Activated B cell treated with CpG ODN at 0.5 μM for 24 hours (primary cell): ENCODE measurements around the gene RPL23. TPM values are rescaled to one million over a fixed set of nuclear protein-coding genes. Genes with fewer than 3 reads are reported as not detected.

Source experiments
- ATAC-seq: fragments of 200-7000 bp; cut with Tn5 transposase; one replicate; pipeline ENCODE4 v1.10.0; 2021; ENCODE audit warnings: low read depth, mild to moderate bottlenecking, moderate library complexity
- CTCF ChIA-PET: fragments of 350-600 bp; sonication (Branson Sonifier 250); formaldehyde crosslinking; loops from one replicate; lab custom pipeline; 2021; ENCODE audit warnings: antibody characterized with exemption; lab: Charles Lee
- POLR2A ChIA-PET: fragments of 350-600 bp; sonication (Branson Sonifier 250); formaldehyde crosslinking; loops from one replicate; lab custom pipeline; 2021; ENCODE audit warnings: antibody characterized with exemption; lab: Charles Lee
- DNase-seq: peaks from one replicate; pipeline ENCODE4 v3.0.0; 2022
- H3K27ac Mint-ChIP-seq: one replicate; pipeline ENCODE4 v1.8.0; 2020; ENCODE audit warnings: mixed read lengths
- H3K27me3 Mint-ChIP-seq: one replicate; pipeline ENCODE4 v1.8.0; 2021; ENCODE audit warnings: mixed read lengths
- H3K36me3 Mint-ChIP-seq: one replicate; pipeline ENCODE4 v1.8.0; 2021; ENCODE audit warnings: low read depth, mixed read lengths
- H3K4me1 Mint-ChIP-seq: one replicate; pipeline ENCODE4 v1.8.0; 2021; ENCODE audit warnings: mixed read lengths
- H3K4me3 Mint-ChIP-seq: one replicate; pipeline ENCODE4 v1.8.0; 2020; ENCODE audit warnings: mild to moderate bottlenecking, mixed read lengths
- H3K9me3 Mint-ChIP-seq: one replicate; pipeline ENCODE4 v1.8.0; 2020; ENCODE audit warnings: mixed read lengths
- intact Hi-C: fragments of 100-400 bp; cut with micrococcal nuclease; formaldehyde crosslinking; loops from one replicate; pipeline ENCODE4 v1.15.1; 2024
- total RNA-seq: library from RNA; stranded (reverse); gene quantifications from 2 replicates; pipeline ENCODE4 v1.2.3, GENCODE V29; 2022
- TF ChIP-seq, protein P1 (sequence below): fragments of 200-600 bp; IDR thresholded peaks from one replicate; pipeline ENCODE4 v1.8.0; 2022; ENCODE audit warnings: antibody characterized with exemption, mild to moderate bottlenecking

Gene RPL23
- total RNA-seq, 1 donor from 2014 or later: 2,652 TPM

GRCh38 chr17:38874505-38875400, 21.2 kb upstream of the RPL23 start:
- Mint-ChIP-seq H3K4me3 (no peak overlapping the region), H3K36me3 (peaks cover 39% of the 10 kb centered on the region), H3K27me3 (no peaks in the 10 kb centered on the region), H3K4me1 (peaks cover 82% of the 10 kb centered on the region), H3K27ac (peak overlapping the region; percentile 56), H3K9me3 (no peaks in the 10 kb centered on the region)
- ChIA-PET CTCF (no interaction called here), POLR2A (interaction anchor here (0.7 to 9.2 kb wide), 4 partner anchors 16 to 25 kb away, joined by 4 to 370 read pairs (median 130); partner anchors contain the start of gene RPL23)
- DNase-seq (no peak), ATAC-seq (no peak)
- TF ChIP-seq, protein P1, sequence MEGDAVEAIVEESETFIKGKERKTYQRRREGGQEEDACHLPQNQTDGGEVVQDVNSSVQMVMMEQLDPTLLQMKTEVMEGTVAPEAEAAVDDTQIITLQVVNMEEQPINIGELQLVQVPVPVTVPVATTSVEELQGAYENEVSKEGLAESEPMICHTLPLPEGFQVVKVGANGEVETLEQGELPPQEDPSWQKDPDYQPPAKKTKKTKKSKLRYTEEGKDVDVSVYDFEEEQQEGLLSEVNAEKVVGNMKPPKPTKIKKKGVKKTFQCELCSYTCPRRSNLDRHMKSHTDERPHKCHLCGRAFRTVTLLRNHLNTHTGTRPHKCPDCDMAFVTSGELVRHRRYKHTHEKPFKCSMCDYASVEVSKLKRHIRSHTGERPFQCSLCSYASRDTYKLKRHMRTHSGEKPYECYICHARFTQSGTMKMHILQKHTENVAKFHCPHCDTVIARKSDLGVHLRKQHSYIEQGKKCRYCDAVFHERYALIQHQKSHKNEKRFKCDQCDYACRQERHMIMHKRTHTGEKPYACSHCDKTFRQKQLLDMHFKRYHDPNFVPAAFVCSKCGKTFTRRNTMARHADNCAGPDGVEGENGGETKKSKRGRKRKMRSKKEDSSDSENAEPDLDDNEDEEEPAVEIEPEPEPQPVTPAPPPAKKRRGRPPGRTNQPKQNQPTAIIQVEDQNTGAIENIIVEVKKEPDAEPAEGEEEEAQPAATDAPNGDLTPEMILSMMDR: no peak
- intact Hi-C loops: no loop called here

GRCh38 chr17:38873640-38874380, 20.3 kb upstream of the RPL23 start:
- Mint-ChIP-seq H3K36me3 (peaks cover 40% of the 10 kb centered on the region), H3K27me3 (no peaks in the 10 kb centered on the region), H3K27ac (peak overlapping the region; percentile 46), H3K4me1 (peaks cover 83% of the 10 kb centered on the region), H3K9me3 (no peaks in the 10 kb centered on the region), H3K4me3 (no peak overlapping the region)
- TF ChIP-seq, protein P1: no peak
- ChIA-PET POLR2A (interaction anchor here (1.0 to 9.2 kb wide), 3 partner anchors 23 to 49 kb away, joined by 4 to 370 read pairs (median 256); partner anchors contain the start of genes CWC25 and RPL23), CTCF (no interaction called here)
- DNase-seq: no peak
- intact Hi-C loops: no loop called here
- no peak for ATAC-seq

DNA sequence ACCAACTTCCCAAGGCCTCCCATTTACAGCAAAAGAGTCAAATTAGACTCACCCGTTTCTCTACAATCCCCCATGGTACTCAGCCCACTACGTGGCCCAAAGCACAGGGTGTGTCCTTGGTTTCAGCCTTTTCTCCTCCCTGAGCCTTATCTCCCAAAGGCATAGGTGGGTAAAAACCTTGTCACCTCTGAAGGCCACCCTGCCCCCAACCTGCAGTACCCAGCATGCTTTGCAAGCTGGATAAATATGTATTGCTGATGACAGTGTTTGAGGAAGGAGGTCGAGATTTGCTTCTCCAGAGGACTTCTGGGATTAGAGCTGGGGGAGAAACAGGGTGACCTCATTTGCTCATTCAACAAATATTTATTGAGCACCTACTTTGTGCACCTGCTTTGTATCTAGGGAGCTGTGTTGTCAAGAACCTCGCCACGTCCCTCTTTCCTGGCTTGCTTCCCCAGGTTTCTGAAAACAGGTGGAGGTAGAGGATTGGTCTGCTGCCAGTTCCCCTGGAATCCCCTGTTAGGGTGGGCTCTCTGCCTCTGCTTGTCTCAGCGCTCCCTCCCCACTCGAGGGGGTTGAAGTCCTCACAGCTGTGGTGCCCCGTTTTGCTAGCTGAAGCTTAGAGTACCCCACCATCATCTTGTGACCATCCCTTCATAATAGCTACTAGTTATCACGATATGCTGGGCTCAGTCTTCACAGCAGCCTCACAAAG, 19.3 kb upstream of the RPL23 start:
- DNase-seq (no peak), ATAC-seq (no peak)
- intact Hi-C loops: no loop called here
- TF ChIP-seq, protein P1: no peak
- ChIA-PET CTCF (interaction anchor here (1.3 to 6.4 kb wide), 4 partner anchors 11 to 280 kb away, joined by 3 to 33 read pairs (median 20); no protein-coding TSS in a partner anchor), POLR2A (interaction anchor here (0.6 to 9.2 kb wide), 5 partner anchors 22 to 79 kb away, joined by 3 to 370 read pairs (median 4); partner anchors contain the start of genes CWC25 and RPL23)
- H3K36me3 Mint-ChIP-seq: peaks cover 30% of the 10 kb centered on the region
- H3K4me1 Mint-ChIP-seq: peaks cover 84% of the 10 kb centered on the region
- peak overlapping the region; percentile 85 for H3K27ac Mint-ChIP-seq
- H3K9me3 Mint-ChIP-seq: no peaks in the 10 kb centered on the region
- no peaks in the 10 kb centered on the region for H3K27me3 Mint-ChIP-seq
- peak overlapping the region; percentile 35 for H3K4me3 Mint-ChIP-seq

GRCh38 chr17:38872027-38872511, 18.5 kb upstream of the RPL23 start:
- DNase-seq (no peak), ATAC-seq (no peak)
- Mint-ChIP-seq H3K27me3 (peaks cover 2% of the 10 kb centered on the region), H3K4me3 (peak overlapping the region; percentile 99), H3K4me1 (peaks cover 82% of the 10 kb centered on the region), H3K27ac (peak overlapping the region; percentile 85), H3K9me3 (no peaks in the 10 kb centered on the region), H3K36me3 (peaks cover 32% of the 10 kb centered on the region)
- ChIA-PET POLR2A (interaction anchor here (0.6 to 9.2 kb wide), 10 partner anchors 8 to 1268 kb away, joined by 3 to 370 read pairs (median 4); partner anchors contain the start of genes CASC3 and RPL23), CTCF (interaction anchor here (1.3 to 6.4 kb wide), 6 partner anchors 12 to 281 kb away, joined by 3 to 33 read pairs (median 12); partner anchors contain the start of gene RPL23)
- intact Hi-C loops: no loop called here
- TF ChIP-seq, protein P1: no peak
